ENCODE results near the gene POU2F3.

- no peak for TF ChIP-seq POLR2A (IDR thresholded peaks at IDR 0.05)
- TF ChIP-seq, protein P1, sequence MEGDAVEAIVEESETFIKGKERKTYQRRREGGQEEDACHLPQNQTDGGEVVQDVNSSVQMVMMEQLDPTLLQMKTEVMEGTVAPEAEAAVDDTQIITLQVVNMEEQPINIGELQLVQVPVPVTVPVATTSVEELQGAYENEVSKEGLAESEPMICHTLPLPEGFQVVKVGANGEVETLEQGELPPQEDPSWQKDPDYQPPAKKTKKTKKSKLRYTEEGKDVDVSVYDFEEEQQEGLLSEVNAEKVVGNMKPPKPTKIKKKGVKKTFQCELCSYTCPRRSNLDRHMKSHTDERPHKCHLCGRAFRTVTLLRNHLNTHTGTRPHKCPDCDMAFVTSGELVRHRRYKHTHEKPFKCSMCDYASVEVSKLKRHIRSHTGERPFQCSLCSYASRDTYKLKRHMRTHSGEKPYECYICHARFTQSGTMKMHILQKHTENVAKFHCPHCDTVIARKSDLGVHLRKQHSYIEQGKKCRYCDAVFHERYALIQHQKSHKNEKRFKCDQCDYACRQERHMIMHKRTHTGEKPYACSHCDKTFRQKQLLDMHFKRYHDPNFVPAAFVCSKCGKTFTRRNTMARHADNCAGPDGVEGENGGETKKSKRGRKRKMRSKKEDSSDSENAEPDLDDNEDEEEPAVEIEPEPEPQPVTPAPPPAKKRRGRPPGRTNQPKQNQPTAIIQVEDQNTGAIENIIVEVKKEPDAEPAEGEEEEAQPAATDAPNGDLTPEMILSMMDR (IDR thresholded peaks at IDR 0.05), result no peak
Observed at GRCh38 chr11:120331301-120331996, 91.5 kb downstream of the POU2F3 start.

Data from esophagus squamous epithelium (tissue), 4 donors.